Prostate gland (tissue), 2 donors: ENCODE measurements around the gene MATN1.

Experiments
- POLR2A ChIP-seq: fragments of 450-650 bp; IDR thresholded peaks from one replicate; pipeline ENCODE4 v1.6.1; 2016; ENCODE audit warnings: antibody characterized with exemption, mild to moderate bottlenecking
- POLR2AphosphoS5 ChIP-seq: sonication (generic); formaldehyde crosslinking; IDR thresholded peaks from one replicate; pipeline ENCODE4 v1.6.1; 2017; ENCODE audit warnings: antibody characterized with exemption
- TF ChIP-seq, protein P1 (sequence below), 4 experiments: fragments of 200-600 bp in 2 of 4; fragments of 450-650 bp in 2 of 4; sonication (generic) in 2 of 4; IDR thresholded peaks; 1 replicate in 3 of 4; 2 replicates in 1 of 4; pipeline ENCODE4 v1.5.1; 2016 to 2019; ENCODE audit warnings: antibody characterized with exemption in 4 of 4, mild to moderate bottlenecking in 2 of 4, moderate library complexity in 2 of 4

DNA sequence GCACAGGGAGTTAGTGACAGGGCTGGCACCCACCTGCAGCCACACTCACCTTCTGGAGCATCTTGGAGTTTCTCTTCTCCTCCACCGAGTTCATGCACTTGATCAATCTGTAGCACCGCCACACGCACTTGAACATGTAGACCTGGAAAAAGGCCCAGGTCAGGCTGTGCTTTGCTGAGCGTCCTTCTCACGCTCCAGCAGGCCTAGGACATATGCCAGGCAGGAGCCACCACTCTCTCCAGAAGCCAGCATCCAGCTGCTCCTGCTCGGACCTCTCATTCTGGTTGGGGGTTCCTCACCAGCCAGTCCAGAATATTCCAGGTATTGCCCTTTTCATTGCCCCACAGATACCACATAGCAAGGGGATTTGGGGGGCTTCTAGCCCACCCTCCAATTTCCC lies 11.7 kb upstream of the MATN1 start:
- TF ChIP-seq, protein P1, sequence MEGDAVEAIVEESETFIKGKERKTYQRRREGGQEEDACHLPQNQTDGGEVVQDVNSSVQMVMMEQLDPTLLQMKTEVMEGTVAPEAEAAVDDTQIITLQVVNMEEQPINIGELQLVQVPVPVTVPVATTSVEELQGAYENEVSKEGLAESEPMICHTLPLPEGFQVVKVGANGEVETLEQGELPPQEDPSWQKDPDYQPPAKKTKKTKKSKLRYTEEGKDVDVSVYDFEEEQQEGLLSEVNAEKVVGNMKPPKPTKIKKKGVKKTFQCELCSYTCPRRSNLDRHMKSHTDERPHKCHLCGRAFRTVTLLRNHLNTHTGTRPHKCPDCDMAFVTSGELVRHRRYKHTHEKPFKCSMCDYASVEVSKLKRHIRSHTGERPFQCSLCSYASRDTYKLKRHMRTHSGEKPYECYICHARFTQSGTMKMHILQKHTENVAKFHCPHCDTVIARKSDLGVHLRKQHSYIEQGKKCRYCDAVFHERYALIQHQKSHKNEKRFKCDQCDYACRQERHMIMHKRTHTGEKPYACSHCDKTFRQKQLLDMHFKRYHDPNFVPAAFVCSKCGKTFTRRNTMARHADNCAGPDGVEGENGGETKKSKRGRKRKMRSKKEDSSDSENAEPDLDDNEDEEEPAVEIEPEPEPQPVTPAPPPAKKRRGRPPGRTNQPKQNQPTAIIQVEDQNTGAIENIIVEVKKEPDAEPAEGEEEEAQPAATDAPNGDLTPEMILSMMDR (IDR thresholded peaks at IDR 0.05): no peak
- TF ChIP-seq POLR2A: no peak
- no peak for TF ChIP-seq POLR2AphosphoS5
